ENCODE results near the gene ZIC2. TPM values are rescaled to one million over a fixed set of nuclear protein-coding genes. Genes with fewer than 3 reads are reported as not detected.

Gene ZIC2
- total and polyA plus RNA-seq, 2 of the 8 experiments (the other 6 are each of a cell fraction or from before 2014, with no cell fraction given), result 53.2 to 372 TPM

- no peak overlapping the region for H3K23ac ChIP-seq (ENCODE audit: insufficient read length)
- DNase-seq (ENCODE audit: low read depth in 1 of 2, low spot score in 2 of 2) (peak in 1 of 2 experiments; percentile 19), FAIRE-seq (no peak)
- peaks cover 0 to 16% (median 4%) of the 10 kb centered on the region in 4 experiments; a peak in 4 of 7 replicates for H3K27me3 ChIP-seq (replicated peaks in 1 of 4; ENCODE audit: control insufficient read depth in 3 of 4, extremely low read depth in 1 of 4, insufficient read depth in 3 of 4, low read length in 3 of 4)
- no peak overlapping the region for H4K91ac ChIP-seq (replicated peaks; ENCODE audit: insufficient read length, low read length)
- ChIA-PET CTCF (ENCODE audit: partially characterized antibody) (interaction anchor here (0.8 to 1.5 kb wide), 2 partner anchors 78 to 321 kb away, joined by 3 to 5 read pairs; no protein-coding TSS in a partner anchor), POLR2A (ENCODE audit: partially characterized antibody) (interaction anchor here (0.9 to 3.5 kb wide), 3 partner anchors 9 to 14 kb away, joined by 3 to 39 read pairs (median 6); no protein-coding TSS in a partner anchor)
- H2BK12ac ChIP-seq (ENCODE audit: low read depth, low read length), result no peak overlapping the region
- H3K27ac ChIP-seq (ENCODE audit: low read depth, low read length), result no peak overlapping the region
- no peak overlapping the region for H4K5ac ChIP-seq (ENCODE audit: insufficient read length, low read depth, low read length)
- peaks cover 16% of the 10 kb centered on the region for H3K23me2 ChIP-seq (ENCODE audit: low read depth, low read length)
- no peak overlapping the region for H3K18ac ChIP-seq (ENCODE audit: extremely low read depth, low read length)
- no peaks in the 10 kb centered on the region for H3K36me3 ChIP-seq (ENCODE audit: control insufficient read depth in 2 of 4, insufficient read depth in 4 of 4, low read length in 3 of 4)
- H3K14ac ChIP-seq (ENCODE audit: insufficient read length), result no peak overlapping the region
- no peak overlapping the region for H2BK20ac ChIP-seq (ENCODE audit: low read length)
- no peak overlapping the region for H2AK5ac ChIP-seq (ENCODE audit: low read depth, low read length)
- no peaks in the 10 kb centered on the region; the same call in 1 of the 2 replicates for H3K79me1 ChIP-seq (ENCODE audit: low read depth, low read length)
- no peak overlapping the region for H4K8ac ChIP-seq (ENCODE audit: extremely low read depth, insufficient read depth, low read length)
- no peak overlapping the region for H3K9ac ChIP-seq (replicated peaks in 1 of 4; ENCODE audit: extremely low read depth in 1 of 4, low read depth in 3 of 4, low read length in 3 of 4)
- H2BK15ac ChIP-seq (ENCODE audit: low read length), result no peak overlapping the region
- no peak overlapping the region for H2BK120ac ChIP-seq (replicated peaks; ENCODE audit: low read depth, low read length)
- 89% methylated on average over 5 of the region's 5 CpGs; no CpG with 5 or more reads in 1 of the 2 experiments for whole genome bisulfite sequencing, 2 experiments (ENCODE audit: extremely low coverage in 1 of 2, insufficient coverage in 1 of 2, insufficient read length in 1 of 2, insufficient replicate concordance in 2 of 2, low coverage in 1 of 2, low lambda C conversion rate in 2 of 2, missing lambda C conversion rate in 1 of 2)
- peaks cover 0 to 31% (median 27%) of the 10 kb centered on the region in 4 experiments; a peak in 6 of 7 replicates for H3K4me1 ChIP-seq (replicated peaks in 1 of 4; ENCODE audit: control insufficient read depth in 3 of 4, insufficient read depth in 4 of 4, low read length in 3 of 4)
- no peak overlapping the region; a peak in 1 of 8 replicates for H3K4me3 ChIP-seq (ENCODE audit: extremely low read depth in 1 of 4, insufficient read depth in 2 of 4, low read depth in 3 of 4, low read length in 4 of 4)
- no peak overlapping the region for H2AFZ ChIP-seq (ENCODE audit: low read length)
- no peaks in the 10 kb centered on the region for H4K20me1 ChIP-seq (replicated peaks in 1 of 2; ENCODE audit: control insufficient read depth in 1 of 2, insufficient read depth in 2 of 2, low read length in 2 of 2)
- no peak overlapping the region for H3K56ac ChIP-seq (replicated peaks; ENCODE audit: insufficient read length, low read depth, low read length)
- H3K9me3 ChIP-seq (ENCODE audit: insufficient read depth in 2 of 2, low read depth in 1 of 2, low read length in 1 of 2), result no peaks in the 10 kb centered on the region
- no peak overlapping the region for H3K4ac ChIP-seq (replicated peaks; ENCODE audit: insufficient read length, low read depth, low read length)
- H3K79me2 ChIP-seq (ENCODE audit: control insufficient read depth in 1 of 2, insufficient read depth in 2 of 2, low read length in 2 of 2), result peaks cover 0 to 29% of the 10 kb centered on the region in 2 experiments; a peak in 3 of 4 replicates
- no peak overlapping the region for H2BK5ac ChIP-seq (ENCODE audit: low read depth, low read length)
- no peak overlapping the region for H3K4me2 ChIP-seq (ENCODE audit: insufficient read depth in 1 of 2, low read depth in 2 of 2, low read length in 2 of 2)
- TF ChIP-seq MAFK (IDR thresholded peaks at IDR 0.05; ENCODE audit: low read depth, low read length), result no peak
- no peak for TF ChIP-seq TAF1 (IDR thresholded peaks at IDR 0.05; ENCODE audit: low read depth, low read length)
- TF ChIP-seq EP300 (IDR thresholded peaks at IDR 0.05; ENCODE audit: borderline replicate concordance in 1 of 2, low read depth in 2 of 2, low read length in 2 of 2), result no peak
- no peak for TF ChIP-seq CBX8 (IDR thresholded peaks at IDR 0.05; ENCODE audit: borderline replicate concordance, low read depth, low read length)
- no peak for TF ChIP-seq EZH2 (IDR thresholded peaks at IDR 0.05; ENCODE audit: low read depth, low read length, severe bottlenecking)
- TF ChIP-seq KDM1A (IDR thresholded peaks at IDR 0.05; ENCODE audit: borderline replicate concordance, low read length), result no peak
- no peak for TF ChIP-seq TAF7 (optimal IDR thresholded peaks at IDR 0.05; ENCODE audit: borderline replicate concordance, low read depth, low read length)
- no peak for TF ChIP-seq POU5F1 (IDR thresholded peaks at IDR 0.05; ENCODE audit: low read depth, low read length)
- no peak for TF ChIP-seq NRF1 (IDR thresholded peaks at IDR 0.05; ENCODE audit: low read depth, low read length)
- TF ChIP-seq BACH1 (IDR thresholded peaks at IDR 0.05; ENCODE audit: low read length), result no peak
- TF ChIP-seq GTF2F1 (IDR thresholded peaks at IDR 0.05; ENCODE audit: borderline replicate concordance, low read depth, low read length), result no peak
- no peak for TF ChIP-seq NANOG (IDR thresholded peaks at IDR 0.05; ENCODE audit: insufficient read depth, low read depth, low read length, poor library complexity, severe bottlenecking)
These were observed 5.0 kb upstream of the ZIC2 start for GRCh38 chr13:99976575-99976974.
